ENCODE data around the gene TRIP4.
"Not testable (repeated sequence)": the region's sequence is repeated elsewhere in the genome, so short reads cannot be mapped to it uniquely, and the experiment has no call there.

The TRIP4 gene

DNA sequence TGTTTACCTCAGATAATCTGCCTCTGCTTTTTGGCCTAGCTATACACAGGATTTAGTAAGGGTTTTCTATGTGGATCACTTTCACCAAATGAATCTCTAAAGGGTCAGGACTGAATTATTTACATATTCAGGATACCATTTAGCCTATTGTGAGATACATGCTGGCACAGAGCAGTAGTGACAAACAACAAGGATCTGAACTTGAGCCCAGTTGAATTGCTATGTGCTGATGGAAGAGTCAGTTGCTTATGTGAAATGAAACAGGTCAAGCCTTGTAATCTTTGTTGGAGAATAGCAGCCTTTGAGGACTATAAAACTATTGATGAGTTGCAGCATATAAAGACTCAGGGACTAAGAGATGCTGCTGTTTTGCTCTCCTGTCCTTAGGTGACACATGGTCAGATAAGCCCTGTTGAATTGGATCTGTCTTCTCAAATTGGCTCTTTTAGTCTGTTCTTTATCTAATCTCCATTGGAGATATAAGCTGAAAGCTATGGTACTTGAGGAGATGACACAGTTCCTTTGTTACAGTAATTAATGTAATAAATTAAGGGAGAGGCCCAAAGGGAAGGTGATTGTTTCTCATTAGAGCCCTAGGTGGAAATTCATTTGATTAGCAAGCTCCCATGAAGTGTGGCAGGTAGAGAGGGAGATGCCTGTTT, 103.1 kb downstream of the TRIP4 start:
- no peak for DNase-seq (ENCODE audit: low read depth)

DNA sequence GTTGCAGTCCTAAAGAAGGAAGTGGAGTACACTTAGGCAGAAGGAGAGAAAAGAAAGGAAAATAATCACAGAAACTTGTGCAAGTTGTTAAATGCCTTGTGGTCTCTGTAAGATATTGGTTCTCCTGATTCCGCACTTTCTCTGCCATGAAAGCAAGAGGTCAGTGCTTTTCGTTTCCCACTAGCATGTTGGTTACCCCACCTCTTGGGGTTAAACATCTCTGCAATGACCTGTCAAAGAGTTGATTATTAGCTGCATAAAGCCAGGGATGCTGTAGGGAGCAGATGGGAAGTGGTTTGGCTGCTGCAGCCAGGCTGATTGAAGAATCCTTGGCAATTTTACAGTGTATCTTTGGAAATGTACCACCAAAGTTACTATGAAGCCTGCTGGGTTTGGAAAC, 106.0 kb downstream of the TRIP4 start:
- DNase-seq (ENCODE audit: low read depth): no peak

DNA sequence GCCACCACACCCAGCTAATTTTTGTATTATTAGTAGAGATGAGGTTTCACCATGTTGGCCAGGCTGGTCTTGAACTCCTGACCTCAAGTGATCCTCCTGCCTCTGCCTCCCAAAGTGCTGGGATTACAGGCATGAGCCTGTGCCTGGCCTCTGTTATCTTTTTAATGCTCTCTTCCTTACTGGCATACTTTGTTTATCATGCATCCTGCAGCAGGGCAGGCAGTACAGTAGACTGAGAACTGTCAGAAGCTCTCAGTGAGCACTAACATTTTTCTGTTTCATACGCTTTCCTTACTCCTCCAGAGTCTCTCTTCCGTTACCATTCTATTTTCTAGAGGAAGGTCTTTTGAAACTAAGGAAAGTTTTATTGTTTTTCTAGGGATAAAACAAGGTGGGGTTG, 108.3 kb downstream of the TRIP4 start:
- not testable (repeated sequence) for DNase-seq (ENCODE audit: low read depth)

DNA sequence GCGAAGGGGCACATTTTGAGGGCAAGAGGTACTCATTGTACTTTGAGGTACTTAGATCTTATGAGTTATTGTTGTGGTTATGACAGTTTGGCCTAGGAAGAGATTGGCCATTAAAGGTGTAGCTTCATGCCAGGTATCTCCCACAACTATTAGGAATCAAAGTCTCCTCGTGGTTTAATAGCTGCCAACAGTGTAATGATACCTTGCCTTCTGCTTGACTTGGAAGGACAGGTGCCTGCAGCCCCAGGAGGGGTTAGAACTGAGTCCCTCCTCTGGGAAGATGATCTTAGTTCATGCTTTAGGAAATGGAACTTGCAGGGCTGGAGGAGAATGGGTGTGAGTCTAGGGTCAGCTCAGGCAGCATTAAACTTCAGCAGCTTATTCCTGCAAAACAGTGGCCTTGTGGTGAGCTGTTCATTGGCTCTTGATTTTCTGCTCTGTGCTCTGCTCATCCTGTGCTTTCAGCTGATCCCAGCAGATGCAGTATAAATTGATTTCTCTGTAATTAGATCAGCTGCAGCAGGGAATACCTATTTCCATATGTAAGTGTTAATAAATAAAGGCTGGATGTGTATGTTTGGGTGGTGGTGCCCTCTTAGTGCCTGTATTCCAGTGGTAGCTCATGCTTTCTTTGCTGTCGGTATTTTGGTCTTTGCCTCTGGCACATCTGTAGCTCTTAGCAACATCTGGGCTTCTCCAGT, 113.2 kb downstream of the TRIP4 start:
- no peak for DNase-seq (ENCODE audit: low read depth)

DNA sequence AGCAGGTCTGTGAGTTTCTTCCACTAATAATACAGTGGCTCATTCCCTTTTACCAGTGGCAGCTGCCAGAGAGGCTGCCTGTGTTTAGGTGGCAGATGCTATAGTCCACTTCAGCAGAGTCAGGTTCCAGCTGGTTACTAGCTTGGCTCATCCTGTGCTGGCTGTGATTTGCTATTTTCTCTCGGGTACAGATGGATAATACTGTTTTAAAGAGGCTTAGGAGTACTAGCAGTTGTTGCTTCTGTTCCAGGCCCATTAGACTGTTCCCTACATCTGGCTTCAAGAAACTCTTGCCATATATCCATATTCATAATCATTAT, 113.7 kb downstream of the TRIP4 start:
- no peak for DNase-seq (ENCODE audit: low read depth)

DNA sequence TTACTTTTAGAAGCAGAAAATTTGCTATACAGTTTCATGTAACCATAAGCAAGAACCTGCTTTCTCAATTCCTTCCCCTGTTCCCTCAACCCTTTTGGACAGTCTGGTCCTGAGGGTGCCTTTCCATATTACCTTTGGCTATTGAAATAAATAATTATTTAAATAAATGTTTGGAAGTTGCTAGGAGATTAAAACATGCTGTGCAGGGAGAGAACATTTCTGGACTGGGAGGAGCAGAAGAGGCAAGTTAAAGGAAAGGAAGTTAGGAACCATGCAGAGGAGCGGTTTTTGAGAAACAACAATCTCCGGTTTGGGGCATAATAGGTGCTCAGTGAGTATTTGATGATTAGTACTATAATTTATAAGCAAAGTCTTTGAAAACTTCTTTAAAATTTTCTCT, 114.5 kb downstream of the TRIP4 start:
- DNase-seq (ENCODE audit: low read depth): no peak

DNA sequence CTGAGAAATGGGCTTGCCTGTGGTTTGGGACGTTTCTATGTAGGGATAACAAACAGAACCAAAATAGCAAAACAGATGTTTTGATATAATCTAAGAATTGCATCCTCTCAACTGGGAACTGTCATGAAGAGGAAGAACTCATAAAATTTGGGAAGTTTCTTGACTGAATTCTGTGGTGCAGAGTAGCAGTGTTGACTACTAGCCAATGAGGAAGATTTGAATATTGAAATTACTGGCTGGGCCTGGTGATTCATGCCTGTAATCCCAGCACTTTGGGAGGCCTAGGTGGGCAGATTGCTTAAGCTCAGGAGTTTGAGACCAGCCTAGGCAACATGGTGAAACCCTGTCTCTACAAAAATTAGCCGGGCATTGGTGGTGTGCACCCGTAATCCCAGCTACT, 114.9 kb downstream of the TRIP4 start:
- DNase-seq (ENCODE audit: low read depth): no peak

DNA sequence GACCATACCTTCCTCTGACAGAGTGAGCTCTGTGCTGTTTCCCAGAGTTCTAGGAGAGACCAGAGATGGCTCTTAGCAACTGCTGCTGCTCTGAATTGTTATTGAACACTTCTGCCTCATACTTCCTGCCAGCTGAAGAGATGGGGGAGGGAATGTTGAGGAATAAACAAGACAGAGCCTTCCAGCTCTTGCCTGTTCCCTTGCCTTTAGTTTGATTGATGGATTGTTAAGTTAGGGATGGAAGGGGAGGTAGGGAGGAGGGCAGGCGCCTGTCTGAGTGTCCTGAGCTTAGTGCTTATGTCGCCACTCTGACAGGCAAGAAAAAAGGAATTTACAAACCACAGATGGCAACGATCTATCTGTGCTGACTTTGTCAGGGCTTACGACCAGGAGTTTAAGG, 115.6 kb downstream of the TRIP4 start:
- DNase-seq (ENCODE audit: low read depth): no peak

DNA sequence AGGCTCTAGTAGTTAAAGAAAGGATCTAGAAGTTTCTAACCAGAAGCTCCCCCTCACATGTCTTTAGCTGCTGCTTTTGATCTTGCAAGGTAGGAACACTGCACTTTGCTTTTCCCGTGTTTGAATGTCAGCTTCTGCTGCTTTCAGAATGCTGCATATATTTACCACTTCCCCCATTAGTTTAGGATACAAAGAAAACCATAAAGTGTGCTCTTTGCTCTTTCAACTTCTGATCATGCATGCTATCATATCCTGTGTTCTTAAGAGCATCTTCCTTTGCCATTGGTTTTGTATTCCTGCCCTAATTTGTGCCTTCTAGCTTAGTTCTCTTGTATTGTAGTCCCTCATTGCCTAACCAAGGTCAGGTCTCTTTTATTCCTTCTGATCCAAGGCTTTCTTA, 116.0 kb downstream of the TRIP4 start:
- no peak for DNase-seq (ENCODE audit: low read depth)
